ENCODE results near the gene SLK.

The SLK gene

DNA sequence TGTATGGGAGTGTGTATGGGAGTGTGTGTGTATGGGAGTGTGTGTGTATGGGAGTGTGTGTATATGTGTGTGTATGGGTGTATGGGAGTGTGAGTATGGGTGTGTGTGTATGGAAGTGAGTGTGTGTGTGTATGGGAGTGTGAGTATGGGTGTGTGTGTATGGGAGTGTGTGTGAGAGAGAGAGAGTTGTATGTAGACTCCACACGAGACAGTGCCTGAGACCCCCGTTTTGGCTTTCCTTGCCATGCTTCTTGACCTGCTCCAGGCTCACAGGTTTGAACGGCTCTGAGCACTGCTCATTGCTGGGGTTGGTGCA lies 69.1 kb downstream of the SLK start:
- H3K27ac Mint-ChIP-seq: no peak overlapping the region
- H3K9me3 Mint-ChIP-seq: no peaks in the 10 kb centered on the region
- H3K27me3 Mint-ChIP-seq: no peaks in the 10 kb centered on the region
- intact Hi-C loops (cut with micrococcal nuclease): no loop called here
- no peak overlapping the region for H3K4me3 Mint-ChIP-seq
- peaks cover 27% of the 10 kb centered on the region for H3K36me3 Mint-ChIP-seq (ENCODE audit: low read depth)
- H3K4me1 Mint-ChIP-seq (ENCODE audit: low read depth): no peaks in the 10 kb centered on the region

DNA sequence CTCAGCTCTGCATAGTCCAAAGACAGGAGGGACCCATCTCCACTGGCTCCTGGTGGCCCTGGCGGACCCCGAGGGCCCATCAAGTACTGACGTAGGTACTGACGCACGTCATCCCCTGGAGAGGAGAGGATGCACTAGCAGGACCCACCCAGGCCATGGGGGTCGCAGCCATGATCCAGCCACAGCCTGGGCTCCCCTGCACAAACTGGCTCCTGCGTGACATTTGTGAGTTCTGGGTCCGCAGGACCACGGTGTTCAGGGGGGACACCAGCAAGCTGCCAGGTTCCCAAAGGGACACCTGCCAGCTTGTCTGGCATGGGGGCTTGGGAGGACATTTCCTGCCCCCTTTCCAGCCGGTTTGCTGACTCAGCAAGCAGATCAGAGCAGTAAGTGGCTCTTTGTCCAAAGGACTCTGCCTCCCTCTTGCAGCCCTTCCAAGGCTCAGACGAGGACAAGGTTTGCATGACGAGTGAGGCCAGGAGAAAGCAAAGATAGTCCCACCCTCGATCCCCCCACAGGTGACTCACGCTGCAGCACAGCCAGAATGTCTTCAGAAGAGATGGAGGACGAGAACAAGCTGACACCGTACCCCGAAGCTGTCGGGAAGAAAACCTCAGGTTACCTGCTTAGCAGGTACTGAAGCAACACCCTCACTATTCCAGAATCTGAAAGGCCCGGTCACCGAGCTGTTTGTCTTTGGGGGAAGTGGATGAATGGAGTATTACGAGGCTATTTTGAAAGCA lies 69.7 kb downstream of the SLK start:
- H3K9me3 Mint-ChIP-seq: no peaks in the 10 kb centered on the region
- intact Hi-C loops (cut with micrococcal nuclease): no loop called here
- no peaks in the 10 kb centered on the region for H3K4me1 Mint-ChIP-seq (ENCODE audit: low read depth)
- H3K4me3 Mint-ChIP-seq: no peak overlapping the region
- H3K27ac Mint-ChIP-seq: no peak overlapping the region
- no peaks in the 10 kb centered on the region for H3K27me3 Mint-ChIP-seq
- peaks cover 21% of the 10 kb centered on the region for H3K36me3 Mint-ChIP-seq (ENCODE audit: low read depth)

DNA sequence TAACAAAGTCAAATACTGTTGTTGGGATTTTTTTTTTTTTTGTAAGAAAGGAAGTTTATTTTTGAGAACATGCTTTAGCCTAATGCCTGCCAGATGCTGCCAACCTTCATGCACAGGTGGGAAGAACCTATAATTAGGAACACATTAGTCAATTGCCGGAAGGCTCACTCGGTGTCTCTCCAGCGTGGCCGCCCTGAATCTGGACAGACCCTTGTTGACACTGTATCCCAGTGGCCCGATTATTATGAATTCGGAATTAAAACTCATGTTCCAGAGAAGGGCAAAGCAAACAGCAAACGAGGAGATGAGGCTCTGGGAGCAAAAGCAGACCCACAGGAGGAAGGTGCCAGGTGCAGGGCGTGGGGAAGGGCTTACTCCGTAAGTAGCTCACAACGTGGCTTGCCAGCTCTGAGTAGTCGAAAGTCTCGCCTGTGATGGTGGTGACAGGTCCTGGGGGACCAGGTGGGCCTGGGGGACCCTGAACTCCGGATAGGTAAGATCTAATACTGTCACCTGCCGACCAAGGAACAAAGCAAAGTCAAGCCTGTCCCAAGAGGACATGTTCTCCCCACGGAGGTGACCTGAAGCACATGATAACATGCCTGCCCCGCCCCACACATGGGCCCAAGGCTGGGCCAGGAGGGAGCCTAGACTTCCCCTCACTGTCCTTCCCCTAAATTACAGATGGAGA lies 70.5 kb downstream of the SLK start:
- Mint-ChIP-seq H3K36me3 (ENCODE audit: low read depth) (peaks cover 14% of the 10 kb centered on the region), H3K27ac (no peak overlapping the region), H3K27me3 (no peaks in the 10 kb centered on the region), H3K4me3 (no peak overlapping the region), H3K4me1 (ENCODE audit: low read depth) (no peaks in the 10 kb centered on the region), H3K9me3 (no peaks in the 10 kb centered on the region)
- intact Hi-C loops (cut with micrococcal nuclease): no loop called here

DNA sequence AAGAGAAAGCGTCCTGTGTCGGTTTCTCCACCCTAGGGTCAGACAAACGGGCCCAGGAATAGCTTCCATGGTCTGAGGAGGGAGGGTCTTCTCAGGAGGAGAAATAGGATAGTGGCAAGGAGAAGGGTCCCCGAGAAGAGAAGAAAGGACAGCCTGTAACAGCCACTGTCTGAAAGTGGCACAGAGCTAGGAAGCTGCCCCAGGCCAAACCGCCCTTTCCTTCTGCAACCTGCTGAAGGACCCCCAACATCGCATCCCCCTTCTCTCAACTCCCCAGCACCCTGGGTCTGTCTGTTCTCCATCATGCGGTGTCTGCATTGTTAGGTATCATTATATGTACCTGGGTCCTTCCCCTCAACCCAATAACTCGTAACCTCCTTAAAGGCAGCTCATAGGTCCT lies 71.6 kb downstream of the SLK start:
- Mint-ChIP-seq H3K4me1 (ENCODE audit: low read depth) (no peaks in the 10 kb centered on the region), H3K9me3 (no peaks in the 10 kb centered on the region), H3K27ac (no peak overlapping the region), H3K27me3 (no peaks in the 10 kb centered on the region), H3K4me3 (no peak overlapping the region), H3K36me3 (ENCODE audit: low read depth) (peaks cover 7% of the 10 kb centered on the region)
- intact Hi-C loops (cut with micrococcal nuclease): no loop called here

DNA sequence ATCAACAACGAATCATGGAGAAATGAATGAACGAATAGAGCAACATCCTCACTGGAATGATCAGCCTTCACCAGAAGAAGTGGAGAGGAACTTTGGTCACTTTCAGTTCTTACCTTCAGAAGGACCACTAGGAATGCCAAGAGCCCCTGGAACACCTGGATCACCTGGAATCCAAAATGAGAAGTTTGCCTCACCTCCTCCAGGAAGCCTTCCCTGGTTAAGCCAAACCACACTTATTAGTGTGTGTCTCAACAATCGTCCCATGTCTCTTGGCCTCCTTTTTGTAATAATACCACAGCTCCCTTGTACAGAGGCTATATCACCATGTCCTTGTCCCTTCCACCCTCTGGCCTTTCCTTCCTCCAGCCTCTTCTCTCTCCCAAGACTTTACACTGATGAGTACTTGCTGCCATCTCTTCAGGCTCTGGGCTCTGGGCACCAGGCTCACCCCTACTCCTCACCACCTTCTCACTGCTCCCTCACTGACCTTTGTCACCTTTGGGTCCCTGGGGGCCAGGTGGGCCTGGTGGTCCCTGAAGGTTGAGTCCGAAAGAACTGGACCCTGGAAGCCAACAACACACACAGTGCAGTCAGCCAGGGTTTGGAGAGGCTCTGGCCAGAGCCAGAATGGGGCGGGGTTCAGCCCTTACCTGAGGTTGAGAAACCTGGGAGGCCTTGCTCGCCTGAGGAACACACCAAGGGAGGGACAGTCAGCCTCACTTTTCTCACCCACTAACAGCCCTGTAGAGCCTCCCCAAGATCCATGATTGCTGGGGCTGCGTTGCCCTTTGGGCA lies 72.2 kb downstream of the SLK start:
- H3K4me3 Mint-ChIP-seq: no peak overlapping the region

DNA sequence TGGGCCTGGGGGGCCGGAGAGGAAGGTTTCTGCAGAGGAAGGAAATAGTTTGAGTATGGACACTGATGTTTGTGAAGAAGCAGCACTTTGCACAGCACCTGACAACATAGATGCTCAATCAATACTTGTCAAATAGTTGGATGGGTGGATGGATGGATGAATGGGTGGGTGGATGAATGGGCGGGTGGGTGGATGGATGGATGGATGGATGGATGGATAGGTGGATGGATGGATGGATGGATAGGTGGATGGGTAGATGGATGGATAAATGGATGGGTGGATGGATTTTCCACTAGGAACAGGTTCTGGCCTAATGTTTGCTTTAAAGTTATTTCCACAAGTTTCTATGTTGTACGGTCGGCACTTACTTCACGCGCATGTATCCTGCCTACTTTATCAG lies 73.4 kb downstream of the SLK start:
- H3K4me1 Mint-ChIP-seq (ENCODE audit: low read depth): no peaks in the 10 kb centered on the region
- no peaks in the 10 kb centered on the region for H3K9me3 Mint-ChIP-seq
- H3K27ac Mint-ChIP-seq: no peak overlapping the region
- intact Hi-C loops (cut with micrococcal nuclease): loop anchor here (10.0 kb wide), 1 partner anchor 164 kb away; no protein-coding TSS in a partner anchor
- no peaks in the 10 kb centered on the region for H3K27me3 Mint-ChIP-seq
- no peak overlapping the region for H3K4me3 Mint-ChIP-seq
- H3K36me3 Mint-ChIP-seq (ENCODE audit: low read depth): no peaks in the 10 kb centered on the region

More for the DNA sequence above, 72.2 kb downstream of the SLK start:
- Mint-ChIP-seq H3K9me3 (no peaks in the 10 kb centered on the region), H3K36me3 (ENCODE audit: low read depth) (peaks cover 1% of the 10 kb centered on the region), H3K4me1 (ENCODE audit: low read depth) (no peaks in the 10 kb centered on the region), H3K27ac (no peak overlapping the region), H3K27me3 (no peaks in the 10 kb centered on the region)
- intact Hi-C loops (cut with micrococcal nuclease): no loop called here

DNA sequence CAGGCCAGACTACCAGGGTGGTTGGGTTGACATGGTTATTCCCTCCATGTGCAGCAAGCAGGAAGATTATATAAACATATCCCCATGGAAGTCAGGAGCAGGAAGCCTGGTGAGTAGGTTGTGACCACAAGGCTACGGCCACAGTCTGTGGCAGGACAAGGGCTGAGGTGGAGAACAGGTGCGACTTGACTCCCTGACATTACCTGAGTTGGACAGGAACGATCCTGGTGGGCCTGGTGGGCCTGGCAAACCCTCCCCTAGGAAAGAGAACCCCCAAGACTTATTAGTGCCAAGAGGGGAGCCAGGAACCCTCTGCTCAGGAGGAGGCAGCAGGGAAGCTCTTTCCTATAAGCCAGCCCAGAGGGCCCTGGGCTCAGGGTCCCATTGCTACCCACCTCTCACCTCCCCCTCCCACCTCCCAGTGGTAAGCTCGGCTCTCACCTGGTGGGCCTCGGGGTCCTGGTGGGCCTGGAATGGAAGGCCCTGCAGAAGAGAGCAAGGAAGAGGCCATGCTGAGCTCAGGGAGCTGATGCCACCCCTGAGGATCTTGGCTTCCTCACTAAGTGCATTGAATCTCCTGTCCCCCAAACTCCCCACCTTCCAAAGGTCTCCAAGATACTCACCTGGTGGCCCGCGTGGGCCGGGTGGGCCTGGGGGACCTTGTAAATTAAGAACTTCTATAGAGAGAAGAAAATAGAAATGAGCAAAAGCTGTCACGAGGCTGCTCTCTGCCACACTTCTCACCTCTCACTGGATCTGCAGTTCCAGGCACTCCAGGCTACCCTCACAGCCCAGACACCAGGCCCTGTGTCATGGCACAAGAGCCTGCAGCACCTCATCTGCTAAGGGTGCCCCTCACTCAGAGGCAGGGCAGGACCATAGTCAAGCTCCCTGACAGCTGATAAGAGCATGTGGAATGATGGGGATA lies 74.2 kb downstream of the SLK start:
- Mint-ChIP-seq H3K9me3 (no peaks in the 10 kb centered on the region), H3K36me3 (ENCODE audit: low read depth) (no peaks in the 10 kb centered on the region), H3K27me3 (no peaks in the 10 kb centered on the region), H3K27ac (no peak overlapping the region), H3K4me1 (ENCODE audit: low read depth) (no peaks in the 10 kb centered on the region), H3K4me3 (no peak overlapping the region)
- intact Hi-C loops (cut with micrococcal nuclease): loop anchor here (10.0 kb wide), 1 partner anchor 164 kb away; no protein-coding TSS in a partner anchor

DNA sequence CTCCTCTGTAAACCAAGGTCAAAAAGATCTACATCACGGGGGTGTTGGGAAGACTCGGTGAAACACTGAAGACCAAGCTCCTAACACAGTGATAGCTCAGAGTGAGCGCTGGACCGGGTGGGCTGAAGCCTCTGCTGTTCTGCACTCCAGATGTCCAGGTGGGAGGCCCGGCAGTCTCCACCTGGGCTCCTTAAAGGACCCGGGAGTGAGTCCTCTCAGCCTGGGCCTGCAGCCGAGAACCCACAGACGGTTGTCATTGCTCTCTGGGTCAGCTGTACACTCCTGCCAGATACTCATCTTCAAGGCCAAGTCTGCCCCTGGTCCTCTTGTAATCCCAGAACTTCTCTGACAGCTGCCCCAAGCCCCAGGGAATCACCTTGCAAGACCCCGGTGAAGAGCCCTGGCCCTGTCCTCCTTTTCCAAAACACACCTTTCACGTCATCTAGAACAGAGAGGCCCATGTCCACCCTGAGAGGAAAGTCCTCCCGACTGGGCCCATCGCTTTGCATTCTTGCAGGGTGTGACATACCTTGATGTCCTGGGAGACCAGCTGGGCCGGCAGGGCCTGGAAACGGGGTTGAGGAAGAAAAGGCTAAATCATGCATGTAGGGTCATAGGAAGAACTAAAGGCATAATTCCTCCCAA lies 75.1 kb downstream of the SLK start:
- no peak overlapping the region for H3K4me3 Mint-ChIP-seq

DNA sequence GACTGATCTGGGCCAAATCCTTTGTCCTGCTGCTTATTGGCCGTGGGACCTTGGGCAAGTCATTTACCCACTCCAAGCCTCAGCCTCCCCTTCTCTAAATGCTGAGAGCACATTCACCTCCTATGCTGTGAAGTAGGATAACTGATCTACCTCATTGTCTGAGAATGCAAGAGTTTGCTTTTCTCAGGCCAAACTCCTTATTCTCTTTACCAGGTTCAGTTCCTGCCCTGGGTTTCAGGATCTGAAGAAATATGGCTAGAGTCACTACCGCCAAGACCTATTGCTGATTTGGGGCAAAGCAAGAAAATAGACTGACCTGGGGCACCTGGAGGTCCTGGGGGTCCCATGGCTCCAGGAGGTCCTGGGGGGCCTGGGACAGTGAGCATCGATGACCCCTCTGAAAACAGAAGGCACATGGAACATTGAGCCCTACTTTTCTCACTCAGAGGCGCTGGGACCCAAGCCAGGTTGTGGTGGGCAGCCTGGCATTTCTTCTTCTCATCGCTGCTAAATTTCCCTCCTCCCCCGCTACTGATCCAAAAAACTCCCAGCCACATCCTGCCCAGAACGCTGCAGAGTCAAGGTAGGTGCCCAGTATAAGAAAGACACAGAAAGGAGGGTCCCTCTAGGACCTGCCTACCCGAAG lies 76.4 kb downstream of the SLK start:
- Mint-ChIP-seq H3K9me3 (no peaks in the 10 kb centered on the region), H3K27me3 (no peaks in the 10 kb centered on the region), H3K27ac (no peak overlapping the region), H3K36me3 (ENCODE audit: low read depth) (no peaks in the 10 kb centered on the region), H3K4me3 (no peak overlapping the region), H3K4me1 (ENCODE audit: low read depth) (no peaks in the 10 kb centered on the region)
- intact Hi-C loops (cut with micrococcal nuclease): loop anchor here (10.0 kb wide), 1 partner anchor 161 kb away; no protein-coding TSS in a partner anchor

More for the DNA sequence above, 75.1 kb downstream of the SLK start:
- Mint-ChIP-seq H3K9me3 (no peaks in the 10 kb centered on the region), H3K4me1 (ENCODE audit: low read depth) (no peaks in the 10 kb centered on the region), H3K36me3 (ENCODE audit: low read depth) (no peaks in the 10 kb centered on the region), H3K27me3 (no peaks in the 10 kb centered on the region), H3K27ac (no peak overlapping the region)
- intact Hi-C loops (cut with micrococcal nuclease): loop anchor here (10.0 kb wide), 1 partner anchor 163 kb away; no protein-coding TSS in a partner anchor

DNA sequence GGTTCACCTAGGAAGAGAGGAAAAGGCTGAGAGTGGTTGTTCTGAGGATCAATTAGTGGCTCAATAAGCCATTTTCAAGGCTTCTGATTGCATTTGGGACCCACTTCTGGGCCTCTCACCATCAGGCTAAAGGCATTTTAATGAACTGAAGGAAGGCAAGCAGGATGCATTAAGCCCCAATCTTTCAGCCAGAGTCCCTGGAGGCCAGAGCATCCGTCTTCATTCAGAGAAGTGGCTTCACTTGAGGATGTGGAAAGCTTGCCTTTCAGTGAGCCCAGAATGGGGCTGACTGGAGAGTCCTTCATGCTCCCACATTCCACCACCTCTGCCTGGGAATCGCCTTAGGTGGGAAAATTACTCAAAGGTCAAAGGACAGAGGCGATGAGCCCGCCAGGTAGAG lies 76.9 kb downstream of the SLK start:
- Mint-ChIP-seq H3K4me3 (no peak overlapping the region), H3K4me1 (ENCODE audit: low read depth) (no peaks in the 10 kb centered on the region), H3K36me3 (ENCODE audit: low read depth) (no peaks in the 10 kb centered on the region), H3K9me3 (no peaks in the 10 kb centered on the region), H3K27ac (no peak overlapping the region), H3K27me3 (no peaks in the 10 kb centered on the region)
- intact Hi-C loops (cut with micrococcal nuclease): loop anchor here (10.0 kb wide), 1 partner anchor 161 kb away; no protein-coding TSS in a partner anchor

DNA sequence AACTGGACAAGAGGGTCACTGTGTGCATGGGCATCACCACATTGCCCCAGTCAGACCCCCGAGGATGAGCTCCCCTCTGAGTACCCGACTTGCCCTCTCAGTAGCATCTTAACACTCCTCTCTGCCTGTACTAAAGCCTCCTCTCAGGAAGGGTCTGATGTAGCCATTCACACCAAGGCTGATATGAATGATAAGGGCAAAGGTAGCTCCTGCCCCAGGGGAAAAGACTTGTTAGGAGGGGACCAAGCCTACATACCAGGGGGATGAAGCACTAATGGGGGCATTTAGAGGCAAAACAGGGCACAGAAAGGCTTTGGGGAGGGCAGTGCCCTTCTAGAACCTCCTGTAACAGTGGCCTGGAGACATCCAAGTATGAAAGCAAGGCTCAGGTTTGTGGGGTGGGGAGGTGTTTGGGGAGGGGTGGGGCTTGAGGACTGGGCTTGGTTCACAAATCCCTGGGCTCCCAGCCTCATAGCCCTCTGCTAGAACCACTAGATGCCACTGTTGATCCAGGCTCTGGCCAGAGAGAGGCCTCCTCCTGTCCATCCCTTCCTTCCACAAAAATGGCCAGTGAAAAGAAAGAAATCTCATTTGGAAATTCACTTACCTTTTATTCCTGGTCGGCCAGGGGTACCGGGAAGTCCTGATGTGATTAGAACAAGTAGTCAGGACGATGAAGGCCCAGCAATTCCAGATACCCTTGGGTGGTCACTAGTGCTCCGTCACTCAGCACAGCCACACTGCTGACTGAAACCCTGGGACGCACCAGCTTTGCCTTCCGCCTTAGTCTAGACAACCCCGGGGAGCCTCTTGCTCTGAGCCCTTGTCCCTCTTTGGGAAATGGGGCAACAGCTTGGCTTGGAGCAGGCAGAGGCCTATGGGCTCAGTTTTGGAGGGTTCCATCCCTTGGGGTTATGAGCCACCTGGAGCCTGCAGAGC lies 78.5 kb downstream of the SLK start:
- H3K4me1 Mint-ChIP-seq (ENCODE audit: low read depth): no peaks in the 10 kb centered on the region
- no peak overlapping the region for H3K4me3 Mint-ChIP-seq
- no peaks in the 10 kb centered on the region for H3K27me3 Mint-ChIP-seq
- intact Hi-C loops (cut with micrococcal nuclease): loop anchor here (10.0 kb wide), 1 partner anchor 159 kb away; no protein-coding TSS in a partner anchor
- H3K36me3 Mint-ChIP-seq (ENCODE audit: low read depth): no peaks in the 10 kb centered on the region
- H3K9me3 Mint-ChIP-seq: no peaks in the 10 kb centered on the region
- no peak overlapping the region for H3K27ac Mint-ChIP-seq

DNA sequence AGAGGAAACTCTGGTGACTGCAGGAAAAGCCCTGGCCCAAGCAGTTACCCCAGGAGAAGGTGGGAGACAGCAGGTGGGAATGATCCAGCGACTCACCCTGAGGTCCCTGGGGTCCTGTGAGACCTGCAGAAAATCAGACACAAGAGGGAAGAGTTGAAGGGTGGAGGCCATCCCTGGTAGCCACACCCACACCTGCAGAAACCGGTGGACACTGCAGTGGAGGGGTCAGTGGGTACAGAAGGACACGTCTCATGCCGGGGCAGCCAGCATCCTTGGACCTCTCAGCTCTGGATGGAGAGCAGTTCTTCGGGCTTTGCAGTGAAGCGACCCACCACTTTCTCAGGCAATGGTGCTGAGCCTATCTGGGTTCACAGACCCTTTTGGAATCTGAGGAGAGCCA lies 79.7 kb downstream of the SLK start:
- intact Hi-C loops (cut with micrococcal nuclease): loop anchor here (10.0 kb wide), 1 partner anchor 158 kb away; no protein-coding TSS in a partner anchor
- H3K4me3 Mint-ChIP-seq: no peak overlapping the region
- no peaks in the 10 kb centered on the region for H3K9me3 Mint-ChIP-seq
- H3K27me3 Mint-ChIP-seq: no peaks in the 10 kb centered on the region
- H3K27ac Mint-ChIP-seq: no peak overlapping the region
- no peaks in the 10 kb centered on the region for H3K36me3 Mint-ChIP-seq (ENCODE audit: low read depth)
- no peaks in the 10 kb centered on the region for H3K4me1 Mint-ChIP-seq (ENCODE audit: low read depth)
